Stimulated activated CD4-positive, alpha-beta T cell treated with anti-CD3 and anti-CD28 coated beads, TNF-alpha, amount 100 ng/mL, for 24 hours (primary cell): Measurements from ENCODE around the gene C2orf76.
"Not testable (repeated sequence)": the region's sequence is repeated elsewhere in the genome, so short reads cannot be mapped to it uniquely, and the experiment has no call there.

Experiments
- DNase-seq, 3 experiments: peaks; one replicate each; pipeline ENCODE4 v3.0.0-alpha.2; 2020; ENCODE audit warnings: low read depth in 3 of 3

The C2orf76 gene

GRCh38 chr2:119377294-119377992 is 10.8 kb upstream of the C2orf76 start:
- DNase-seq = no peak

DNA sequence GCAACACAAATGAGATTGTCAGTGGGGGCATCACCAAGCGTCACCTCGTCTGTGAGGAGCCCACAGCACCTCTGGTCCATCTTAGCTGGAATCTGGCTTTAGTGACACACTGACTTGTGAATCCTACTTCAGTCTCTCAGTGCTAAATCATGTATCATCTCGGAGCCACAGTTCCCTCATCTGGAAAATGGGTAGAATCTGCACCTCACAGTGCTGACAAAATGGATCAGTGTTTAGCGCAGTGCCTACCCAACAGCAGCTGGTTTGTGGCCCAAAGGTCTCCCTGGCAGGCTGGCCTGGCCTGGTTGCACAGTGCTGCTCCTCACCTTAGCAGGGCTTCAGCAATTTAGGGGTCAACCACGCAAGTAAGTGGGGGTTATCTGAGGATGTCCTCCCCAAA is 10.2 kb upstream of the C2orf76 start:
- no peak for DNase-seq

- not testable (repeated sequence) for DNase-seq
Observed at GRCh38 chr2:119376406-119376805, 9.8 kb upstream of the C2orf76 start.

GRCh38 chr2:119373907-119374745 is 7.5 kb upstream of the C2orf76 start:
- not testable (repeated sequence) for DNase-seq

- no peak for DNase-seq
Observed at GRCh38 chr2:119372778-119373568, 6.3 kb upstream of the C2orf76 start.

DNA sequence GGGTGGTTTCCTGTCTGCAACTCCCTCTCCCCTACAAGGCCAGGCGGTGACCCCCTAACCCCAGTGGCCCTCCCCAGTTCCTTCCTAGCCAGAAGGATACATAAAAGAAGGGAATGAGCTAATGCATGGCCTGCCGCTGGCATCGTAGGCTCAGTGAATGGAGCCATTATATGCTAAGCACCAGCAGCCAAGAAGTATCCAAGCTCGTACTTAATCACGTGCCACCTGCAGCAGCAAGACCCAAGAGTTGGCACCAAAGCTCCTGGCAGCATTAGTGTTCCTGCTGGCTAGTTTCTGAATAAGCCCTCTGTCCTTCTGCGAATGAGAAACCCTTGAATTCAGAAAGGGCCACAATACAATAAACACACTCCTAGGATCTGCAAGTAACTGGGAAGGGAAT is 4.5 kb upstream of the C2orf76 start:
- no peak for DNase-seq

GRCh38 chr2:119369845-119370244 is 3.2 kb upstream of the C2orf76 start:
- DNase-seq = no peak

GRCh38 chr2:119367472-119368099 is 952 bp upstream of the C2orf76 start:
- peak in 2 of 3 experiments; percentile 8 to 54 for DNase-seq

- no peak for DNase-seq
Observed at GRCh38 chr2:119366161-119366648, 429 bp downstream of the C2orf76 start.

DNA sequence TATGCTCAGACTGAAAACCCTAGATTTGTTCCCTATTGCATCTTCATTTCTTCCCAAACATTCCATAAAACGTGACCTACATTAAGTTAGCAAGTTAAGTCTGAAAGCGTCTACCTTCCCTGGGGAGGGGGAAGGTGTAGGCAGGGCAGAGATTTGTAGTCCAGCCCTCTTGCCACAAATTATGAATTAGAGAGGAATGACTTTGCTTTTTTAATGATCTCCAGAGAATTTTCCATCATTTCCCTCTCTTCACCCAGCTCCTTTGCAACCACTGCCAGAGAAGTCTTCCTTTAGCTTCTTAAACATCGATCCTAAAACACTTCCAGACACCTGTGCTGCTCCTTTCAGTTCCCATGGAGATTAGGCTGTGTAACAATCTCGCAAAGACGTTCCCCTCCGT is 1.2 kb downstream of the C2orf76 start:
- DNase-seq = no peak

DNA sequence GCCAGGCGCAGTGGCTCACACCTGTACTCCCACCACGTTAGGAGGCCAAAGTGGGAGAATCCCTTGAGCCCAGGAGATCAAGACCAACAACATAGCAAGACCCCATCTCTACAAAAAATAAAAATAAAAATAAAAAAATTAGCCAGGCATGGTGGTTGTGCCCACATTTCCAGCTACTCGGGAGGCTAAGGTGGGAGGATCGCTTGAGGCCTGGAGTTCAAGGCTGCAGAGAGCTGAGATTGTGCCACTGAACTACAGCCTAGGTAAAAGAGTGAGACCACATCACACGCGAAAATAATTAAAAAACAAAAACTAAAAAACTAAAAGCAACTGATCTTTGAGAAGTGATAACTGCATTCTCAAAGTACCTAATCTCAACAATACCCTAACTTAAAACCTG is 1.8 kb downstream of the C2orf76 start:
- DNase-seq = no peak

- no peak for DNase-seq
Observed at GRCh38 chr2:119360423-119360966, 6.1 kb downstream of the C2orf76 start.

DNA sequence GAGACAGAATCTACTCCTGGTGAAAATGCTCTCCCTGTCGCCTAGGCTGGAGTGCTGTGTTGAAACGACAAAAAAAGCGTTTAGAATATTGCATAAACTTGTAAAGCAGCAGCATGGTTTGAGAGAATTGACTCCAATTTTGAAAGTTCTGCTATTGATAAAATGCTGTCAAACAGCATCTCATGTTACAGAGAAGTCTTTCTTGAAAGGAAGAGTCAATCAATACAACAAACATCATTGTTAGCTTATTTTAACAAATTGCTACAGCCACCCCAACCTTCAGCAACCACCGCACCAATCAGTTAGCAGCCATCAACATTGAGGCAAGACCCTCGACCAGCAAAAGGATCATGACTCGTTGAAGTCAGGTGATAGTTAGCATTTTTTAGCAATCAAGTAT is 6.9 kb downstream of the C2orf76 start:
- DNase-seq = no peak

- DNase-seq = no peak
Observed at GRCh38 chr2:119354860-119355259, 11.8 kb downstream of the C2orf76 start.

GRCh38 chr2:119352357-119352756 is 14.3 kb downstream of the C2orf76 start:
- no peak for DNase-seq

DNA sequence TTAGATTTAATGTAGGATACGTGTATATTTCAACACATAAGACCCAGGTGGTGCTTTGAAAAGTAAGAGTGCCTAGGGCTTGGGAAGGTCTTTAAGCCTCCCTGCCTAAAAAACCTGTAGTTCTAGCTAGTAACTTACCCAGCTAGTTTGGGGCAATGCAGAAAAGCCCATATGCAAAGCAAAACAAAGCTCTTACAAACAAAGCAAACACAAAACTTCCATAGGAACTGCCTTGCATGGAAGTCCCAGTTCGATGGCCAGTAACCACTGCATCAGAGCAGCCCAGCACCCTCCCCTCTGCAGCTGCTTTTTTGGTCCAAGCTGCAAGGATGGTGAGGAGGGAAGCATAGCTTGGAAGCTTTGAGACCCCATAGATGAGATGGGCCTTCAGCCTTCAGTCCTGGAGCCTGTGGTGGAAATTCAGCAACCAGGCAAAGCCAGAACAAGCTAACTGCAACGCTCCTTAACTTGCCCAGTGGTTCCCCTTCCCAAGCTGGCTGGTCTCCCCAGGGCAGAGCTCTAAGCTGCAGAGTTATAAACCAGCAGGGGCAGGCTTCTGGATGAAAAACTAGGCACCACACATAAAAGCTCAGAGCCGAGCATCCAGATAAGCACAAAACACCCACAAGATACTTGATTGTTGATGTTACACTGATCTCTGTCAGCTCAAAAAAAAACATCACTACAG is 16.2 kb downstream of the C2orf76 start:
- no peak for DNase-seq

GRCh38 chr2:119349289-119349688 is 17.3 kb downstream of the C2orf76 start:
- no peak for DNase-seq

DNA sequence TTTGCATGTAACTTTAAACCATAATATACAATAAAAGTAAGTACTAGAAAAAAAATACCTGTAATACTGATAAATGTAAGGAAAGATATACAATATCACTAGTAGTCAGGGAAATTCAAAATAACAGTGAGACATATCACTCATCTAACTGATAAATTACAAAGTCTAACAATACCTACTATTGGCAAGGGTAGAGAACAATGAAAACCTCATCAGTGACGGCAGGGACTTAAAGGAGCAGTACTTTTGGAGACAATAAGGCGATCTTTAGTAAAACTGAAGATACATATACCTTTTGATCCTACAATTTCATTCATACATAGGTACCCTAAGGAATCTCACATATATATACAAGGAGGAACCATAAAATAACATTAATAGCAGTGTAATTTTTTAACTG is 24.9 kb downstream of the C2orf76 start:
- DNase-seq = no peak

- DNase-seq = no peak
Observed at GRCh38 chr2:119339562-119339923, 27.1 kb downstream of the C2orf76 start.

GRCh38 chr2:119338826-119339561 is 27.6 kb downstream of the C2orf76 start:
- DNase-seq = peak in 1 of 3 experiments; percentile 6
